SK-N-MC (cell line): ENCODE measurements around the gene MAU2.
A peak's percentile ranks its signal among the peaks of the same experiment; 100 is the strongest.
"Not testable (repeated sequence)": the region's sequence is repeated elsewhere in the genome, so short reads cannot be mapped to it uniquely, and the experiment has no call there.

ENCODE experiments used
- DNase-seq: peaks from one replicate; pipeline ENCODE4 v3.0.0-alpha.2; 2011; ENCODE audit warnings: low read depth, low spot score
- H3K27ac ChIP-seq: fragments of 200-600 bp; sonication (generic); 2 replicates; pipeline ENCODE4 v1.5.1; 2016; ENCODE audit warnings: mixed run types
- H3K36me3 ChIP-seq: fragments of 200-600 bp; sonication (generic); 2 replicates; pipeline ENCODE4 v1.6.1; 2017; ENCODE audit warnings: antibody characterized with exemption, low read length, mixed read lengths; ENCODE audit not compliant: insufficient read depth
- H3K4me3 ChIP-seq: fragments of 200-600 bp; sonication (generic); 2 replicates; pipeline ENCODE4 v1.5.1; 2016
- H3K9ac ChIP-seq: fragments of 200-600 bp; sonication (generic); 2 replicates; pipeline ENCODE4 v1.8.0; 2017; ENCODE audit warnings: mixed run types, mixed read lengths; ENCODE audit not compliant: insufficient read length
- H3K9me3 ChIP-seq: fragments of 200-600 bp; sonication (generic); 2 replicates; pipeline ENCODE4 v1.6.1; 2017; ENCODE audit warnings: low read depth, mild to moderate bottlenecking, antibody characterized with exemption, low read length, moderate library complexity, mixed read lengths
- EZH2 ChIP-seq: fragments of 200-600 bp; sonication (generic); IDR thresholded peaks from one replicate; pipeline ENCODE4 v1.6.1; 2017; ENCODE audit warnings: antibody characterized with exemption
- FOXP2 ChIP-seq: optimal IDR thresholded peaks from 2 replicates; pipeline ENCODE3; 2011; ENCODE audit warnings: mild to moderate bottlenecking, moderate library complexity; ENCODE audit not compliant: insufficient read depth; ENCODE audit errors: extremely low read length, control extremely low read depth
- POLR2AphosphoS5 ChIP-seq: IDR thresholded peaks from 2 replicates; pipeline ENCODE4 v1.6.1; 2012; ENCODE audit warnings: mild to moderate bottlenecking, low read depth, low read length, borderline replicate concordance

MAU2 gene

DNA sequence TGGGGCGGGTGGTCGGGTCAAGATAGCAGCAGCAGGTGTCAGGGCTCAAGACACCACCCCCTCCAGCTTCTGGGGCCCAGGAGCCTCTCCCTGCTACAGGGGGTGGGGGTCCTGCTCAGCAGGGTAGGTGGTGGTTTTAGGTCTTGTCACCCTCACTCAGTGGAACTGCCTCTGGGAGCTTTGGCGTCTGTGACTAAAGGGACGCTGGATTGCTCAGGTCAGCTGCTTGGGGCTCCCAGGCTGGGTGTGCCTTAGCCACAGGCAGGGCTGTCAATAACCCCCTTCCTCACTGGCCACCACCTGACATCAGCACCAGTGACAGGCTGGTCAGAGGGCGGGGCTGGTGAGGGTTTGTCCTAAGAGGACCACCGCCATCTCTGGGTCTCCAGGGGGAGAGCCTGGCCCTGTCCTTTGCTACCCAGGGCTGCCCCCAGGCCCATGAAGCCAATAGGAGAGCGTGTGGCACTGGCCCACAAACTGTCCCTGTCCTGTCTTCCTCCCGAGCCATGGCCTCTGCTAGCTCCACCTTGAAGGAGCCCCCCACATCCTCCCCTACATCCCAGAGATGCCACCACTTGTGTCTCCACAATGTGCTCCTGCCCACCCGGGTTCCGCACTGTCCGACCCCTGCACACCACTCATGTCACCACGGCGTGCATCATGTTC is 36.4 kb downstream of the MAU2 start:
- no peaks in the 10 kb centered on the region for H3K9me3 ChIP-seq
- no peak overlapping the region for H3K9ac ChIP-seq
- TF ChIP-seq POLR2AphosphoS5 (no peak), FOXP2 (no peak), EZH2 (no peak)
- peaks cover 33% of the 10 kb centered on the region for H3K36me3 ChIP-seq
- no peak overlapping the region for H3K27ac ChIP-seq
- no peak for DNase-seq
- H3K4me3 ChIP-seq, result no peak overlapping the region

GRCh38 chr19:19361075-19361594 is 40.5 kb downstream of the MAU2 start:
- Histone ChIP-seq H3K9me3 (no peaks in the 10 kb centered on the region), H3K4me3 (no peak overlapping the region), H3K9ac (no peak overlapping the region), H3K27ac (peak overlapping the region; percentile 5; the same call in 1 of the 2 replicates), H3K36me3 (peaks cover 2% of the 10 kb centered on the region; the same call in 1 of the 2 replicates)
- TF ChIP-seq EZH2, result no peak
- TF ChIP-seq FOXP2, result no peak
- TF ChIP-seq POLR2AphosphoS5, result no peak
- DNase-seq, result peak; percentile 32

GRCh38 chr19:19362075-19362474 is 41.4 kb downstream of the MAU2 start:
- no peak for TF ChIP-seq FOXP2
- no peak for TF ChIP-seq EZH2
- TF ChIP-seq POLR2AphosphoS5, result no peak
- Histone ChIP-seq H3K27ac (no peak overlapping the region), H3K36me3 (no peaks in the 10 kb centered on the region; the same call in 1 of the 2 replicates), H3K9me3 (no peaks in the 10 kb centered on the region), H3K9ac (no peak overlapping the region), H3K4me3 (no peak overlapping the region)
- DNase-seq, result no peak

- DNase-seq, result no peak
- Histone ChIP-seq H3K36me3 (no peaks in the 10 kb centered on the region), H3K27ac (no peak overlapping the region), H3K4me3 (no peak overlapping the region), H3K9me3 (no peaks in the 10 kb centered on the region), H3K9ac (no peak overlapping the region)
- no peak for TF ChIP-seq FOXP2
- TF ChIP-seq POLR2AphosphoS5, result no peak
- no peak for TF ChIP-seq EZH2
Observed at GRCh38 chr19:19366434-19367396, 46.1 kb downstream of the MAU2 start.

DNA sequence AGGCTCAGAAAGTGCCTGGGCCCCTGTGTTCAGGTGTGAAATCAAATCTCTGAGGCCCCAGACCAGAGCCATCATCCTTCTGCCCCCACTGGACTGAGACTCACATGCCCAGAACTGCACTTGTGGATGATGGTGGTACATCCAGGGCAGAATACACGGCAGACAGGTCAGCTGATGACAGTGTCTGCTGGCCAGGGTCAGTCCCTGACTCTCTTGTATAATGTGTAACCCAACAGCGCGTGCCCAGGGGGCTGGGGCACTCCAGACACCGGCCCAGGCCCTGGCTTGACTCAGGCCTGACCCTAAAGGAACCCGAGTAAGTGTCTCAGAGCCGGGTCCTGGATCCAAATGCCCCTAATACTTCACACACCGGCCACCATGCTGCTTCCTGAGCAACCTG is 47.5 kb downstream of the MAU2 start:
- H3K4me3 ChIP-seq, result no peak overlapping the region
- no peaks in the 10 kb centered on the region for H3K36me3 ChIP-seq
- H3K9ac ChIP-seq, result no peak overlapping the region
- TF ChIP-seq POLR2AphosphoS5, result no peak
- no peak for TF ChIP-seq FOXP2
- TF ChIP-seq EZH2, result no peak
- H3K27ac ChIP-seq, result no peak overlapping the region
- no peak for DNase-seq
- H3K9me3 ChIP-seq, result no peaks in the 10 kb centered on the region

- TF ChIP-seq FOXP2 (no peak), EZH2 (no peak), POLR2AphosphoS5 (no peak)
- DNase-seq, result no peak
- H3K9ac ChIP-seq, result no peak overlapping the region
- H3K9me3 ChIP-seq, result no peaks in the 10 kb centered on the region
- H3K27ac ChIP-seq, result no peak overlapping the region
- H3K4me3 ChIP-seq, result no peak overlapping the region
- H3K36me3 ChIP-seq, result no peaks in the 10 kb centered on the region
Observed at GRCh38 chr19:19371059-19371458, 50.4 kb downstream of the MAU2 start.

DNA sequence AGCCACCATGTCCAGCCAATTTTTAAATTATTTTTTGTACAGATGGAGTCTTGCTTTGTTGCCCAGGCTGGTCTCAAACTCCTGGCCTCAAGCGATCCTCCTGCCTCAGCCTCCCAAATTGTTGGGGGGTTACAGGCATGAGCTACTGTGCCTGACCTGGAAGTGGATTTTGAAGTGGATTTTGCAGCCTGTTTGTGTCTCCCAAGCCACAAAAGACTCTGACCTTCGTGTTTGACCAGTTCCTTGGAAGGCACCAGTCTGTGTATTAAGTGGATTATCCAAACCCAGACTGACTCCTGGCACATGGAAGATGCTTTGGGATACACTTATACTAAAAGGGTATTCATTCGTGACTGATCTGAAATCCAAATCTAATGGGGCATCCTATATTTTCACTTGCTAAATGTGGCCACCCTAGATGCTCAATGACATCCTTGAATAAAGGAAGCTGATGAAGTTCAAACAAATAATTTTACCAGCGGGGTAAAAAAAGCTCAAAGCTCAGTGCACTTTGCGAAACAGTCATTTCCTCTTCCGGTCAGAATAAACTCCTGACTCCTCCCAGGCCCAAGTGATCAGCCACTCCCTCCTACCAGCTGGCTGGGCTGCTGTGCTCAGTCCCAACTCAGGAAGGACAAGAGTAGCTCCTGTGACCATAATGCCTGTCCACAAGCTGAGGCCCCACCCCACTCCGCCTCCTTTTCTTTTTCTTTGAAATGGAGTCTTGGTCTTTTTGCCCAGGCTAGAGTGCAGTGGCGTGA is 52.2 kb downstream of the MAU2 start:
- no peak for TF ChIP-seq POLR2AphosphoS5
- Histone ChIP-seq H3K9ac (no peak overlapping the region), H3K36me3 (no peaks in the 10 kb centered on the region), H3K9me3 (no peaks in the 10 kb centered on the region), H3K4me3 (no peak overlapping the region), H3K27ac (no peak overlapping the region)
- DNase-seq, result no peak

GRCh38 chr19:19379527-19379926 is 58.9 kb downstream of the MAU2 start:
- DNase-seq, result no peak
- Histone ChIP-seq H3K9ac (no peak overlapping the region), H3K27ac (no peak overlapping the region), H3K36me3 (no peaks in the 10 kb centered on the region), H3K4me3 (no peak overlapping the region), H3K9me3 (no peaks in the 10 kb centered on the region)
- no peak for TF ChIP-seq FOXP2
- no peak for TF ChIP-seq EZH2
- no peak for TF ChIP-seq POLR2AphosphoS5

GRCh38 chr19:19380316-19380715 is 59.7 kb downstream of the MAU2 start:
- not testable (repeated sequence) for H3K9me3 ChIP-seq, H3K9ac ChIP-seq, H3K36me3 ChIP-seq, H3K4me3 ChIP-seq, DNase-seq, H3K27ac ChIP-seq
